UCSD-AML1 (cell line): Measurements from ENCODE around the gene MARCKS.
"Not testable (repeated sequence)": the region's sequence is repeated elsewhere in the genome, so short reads cannot be mapped to it uniquely, and the experiment has no call there.

Source experiments
- DNase-seq: peaks from one replicate; lab custom pipeline; 2025; ENCODE audit not compliant: unreplicated experiment; lab: John Stamatoyannopoulos, UW

MARCKS gene

DNA sequence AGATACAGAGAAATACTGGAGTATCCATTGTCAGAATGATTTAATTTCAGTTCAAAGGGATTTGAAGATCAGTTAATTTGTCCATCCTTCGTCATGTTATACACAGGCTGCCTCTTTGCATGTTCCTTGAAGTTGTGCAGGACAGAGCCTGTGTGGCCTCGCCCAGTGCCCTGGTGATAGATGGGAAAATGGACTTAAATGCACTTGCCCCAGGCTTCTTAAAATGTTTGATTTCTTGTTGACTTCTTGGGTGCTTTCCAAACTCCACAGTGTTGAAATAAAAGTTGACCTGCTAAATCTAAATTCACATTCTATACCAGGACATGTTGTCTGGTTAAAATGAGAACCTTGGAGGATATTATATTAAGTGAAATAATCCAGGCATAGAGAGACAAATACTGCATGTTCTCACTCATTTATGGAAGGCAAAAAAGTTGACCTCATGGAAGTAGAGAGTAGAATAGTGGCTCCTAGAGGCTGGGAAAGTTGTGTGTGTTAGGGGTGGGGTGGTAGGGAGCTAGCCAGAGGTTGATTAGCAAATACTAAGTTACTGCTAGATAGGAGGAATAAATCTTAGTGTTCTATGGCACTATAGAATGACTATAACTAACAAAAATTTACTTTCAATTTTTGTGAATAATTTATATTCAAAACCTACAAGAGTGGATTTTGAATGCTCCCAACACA, 25.3 kb downstream of the MARCKS start:
- no peak for DNase-seq

DNA sequence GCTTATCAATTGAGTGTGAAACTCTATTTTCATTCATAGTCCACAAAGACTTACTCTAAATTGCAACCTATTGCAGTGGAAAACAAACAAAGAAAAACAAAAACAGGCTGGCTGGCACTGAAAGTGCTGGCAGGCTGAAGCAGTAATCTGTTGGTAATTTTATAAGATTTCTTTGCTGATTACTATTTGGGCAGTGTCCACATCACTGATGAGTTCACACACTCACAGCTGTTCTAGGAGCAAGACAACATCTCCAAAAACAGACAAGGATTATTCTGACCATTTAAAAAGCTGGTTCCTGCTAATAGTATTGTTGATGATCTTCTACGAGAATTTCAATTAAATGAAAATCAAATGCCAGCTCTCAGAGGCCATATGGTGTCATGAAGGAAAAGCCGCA, 26.9 kb downstream of the MARCKS start:
- no peak for DNase-seq

DNA sequence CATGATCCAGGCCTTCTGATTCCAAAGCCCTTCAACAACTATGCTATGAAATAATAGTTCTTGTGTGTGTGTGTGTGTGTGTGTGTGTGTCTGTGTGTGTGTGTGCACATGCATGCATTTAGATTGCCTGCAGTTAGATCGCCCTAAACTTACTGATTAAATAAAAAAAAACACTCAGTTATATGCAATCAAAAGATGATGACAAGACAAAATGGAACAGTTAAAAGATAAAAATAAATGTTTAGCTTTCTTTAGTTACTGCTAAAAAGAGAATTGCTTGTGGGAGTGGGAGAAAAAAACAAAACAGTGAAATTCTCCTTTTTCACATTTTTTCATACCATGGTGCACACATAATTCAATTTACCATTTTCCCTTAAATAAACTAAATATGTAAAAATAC, 29.4 kb downstream of the MARCKS start:
- no peak for DNase-seq

DNA sequence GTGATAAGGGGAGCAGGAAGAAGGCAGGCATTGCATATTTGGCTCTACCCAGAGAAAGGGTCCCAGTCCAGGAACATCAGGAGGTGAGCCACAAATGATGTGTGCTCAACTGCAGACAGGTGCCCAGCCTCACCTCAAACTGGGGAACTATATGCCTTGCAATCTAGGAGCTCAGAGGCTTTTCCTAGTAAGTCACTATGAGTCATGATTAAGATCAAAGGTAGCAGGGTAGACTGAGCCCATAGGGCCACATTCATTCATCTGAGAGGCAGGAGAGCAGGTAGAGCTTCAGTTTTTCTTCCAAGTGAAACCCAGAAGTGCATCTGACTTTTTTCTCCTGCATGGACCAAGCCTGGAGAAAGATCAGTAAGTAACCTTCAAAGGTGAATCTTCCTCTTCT, 31.3 kb downstream of the MARCKS start:
- DNase-seq = no peak

DNA sequence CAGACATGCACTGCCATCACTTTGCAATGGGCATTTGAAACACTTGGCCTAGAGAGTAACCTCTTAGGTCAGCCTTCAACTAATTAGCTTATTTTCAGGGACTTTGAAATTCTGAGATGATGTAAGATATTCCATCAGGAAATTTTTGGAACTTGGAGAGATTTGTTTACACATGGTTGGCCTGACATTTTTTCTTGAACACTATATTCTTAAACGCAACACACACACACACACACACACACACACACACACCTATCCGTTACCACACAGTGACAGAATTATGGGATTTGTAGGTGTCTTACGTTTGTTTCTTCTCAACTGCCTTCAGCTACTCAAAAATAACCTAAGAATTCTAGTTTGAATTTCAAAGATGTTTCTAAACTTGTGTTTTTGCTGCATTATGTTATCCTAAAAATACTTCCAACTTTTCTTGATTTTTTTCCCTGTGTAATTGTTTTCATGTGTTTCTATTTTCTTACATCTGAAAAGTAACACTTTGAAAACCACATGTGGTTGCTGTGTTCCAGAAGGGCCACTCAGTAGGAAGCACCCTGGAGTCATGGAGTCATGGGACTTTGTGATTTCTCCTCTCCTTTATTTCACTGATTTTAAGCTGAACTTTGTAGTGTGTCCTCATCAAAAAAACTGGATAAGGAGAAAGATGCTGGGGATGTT, 31.9 kb downstream of the MARCKS start:
- no peak for DNase-seq

DNA sequence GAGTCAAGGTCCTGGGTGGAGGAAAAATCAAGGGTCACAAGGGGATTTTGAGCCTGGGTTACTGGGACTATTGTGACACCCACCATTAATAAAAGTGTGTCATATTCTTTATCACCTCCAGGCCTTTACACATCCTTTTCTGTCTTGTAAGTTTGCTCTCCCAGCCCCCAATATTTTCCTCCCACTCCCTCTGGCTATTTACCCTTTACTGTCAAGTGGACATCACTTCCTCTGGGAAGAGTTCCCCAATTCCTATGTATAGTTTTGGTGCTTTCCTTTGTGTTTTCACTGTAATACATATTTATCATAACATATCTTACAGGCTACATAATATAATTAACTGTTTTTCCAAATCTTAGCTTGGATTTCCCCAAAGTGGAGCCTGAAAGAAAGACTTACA, 36.3 kb downstream of the MARCKS start:
- DNase-seq = no peak

DNA sequence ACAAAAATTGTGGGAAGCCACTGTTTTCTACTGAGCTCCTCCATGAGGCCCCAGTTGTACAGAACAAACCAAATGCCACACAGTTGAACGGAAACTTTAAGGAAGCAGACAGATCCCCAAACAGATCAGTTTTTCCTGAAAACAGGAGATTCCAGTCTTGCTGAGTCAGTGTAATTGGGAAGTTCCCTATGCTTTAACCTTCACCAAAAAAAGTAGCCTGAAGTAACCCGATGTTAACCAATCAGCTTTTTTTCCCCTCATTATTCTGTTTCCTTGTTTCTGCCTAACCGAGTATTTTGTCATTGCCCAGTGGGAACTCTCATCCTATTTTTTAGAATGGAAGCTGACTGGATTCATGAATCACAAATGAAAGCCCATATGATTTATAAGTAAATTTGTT, 36.7 kb downstream of the MARCKS start:
- no peak for DNase-seq

DNA sequence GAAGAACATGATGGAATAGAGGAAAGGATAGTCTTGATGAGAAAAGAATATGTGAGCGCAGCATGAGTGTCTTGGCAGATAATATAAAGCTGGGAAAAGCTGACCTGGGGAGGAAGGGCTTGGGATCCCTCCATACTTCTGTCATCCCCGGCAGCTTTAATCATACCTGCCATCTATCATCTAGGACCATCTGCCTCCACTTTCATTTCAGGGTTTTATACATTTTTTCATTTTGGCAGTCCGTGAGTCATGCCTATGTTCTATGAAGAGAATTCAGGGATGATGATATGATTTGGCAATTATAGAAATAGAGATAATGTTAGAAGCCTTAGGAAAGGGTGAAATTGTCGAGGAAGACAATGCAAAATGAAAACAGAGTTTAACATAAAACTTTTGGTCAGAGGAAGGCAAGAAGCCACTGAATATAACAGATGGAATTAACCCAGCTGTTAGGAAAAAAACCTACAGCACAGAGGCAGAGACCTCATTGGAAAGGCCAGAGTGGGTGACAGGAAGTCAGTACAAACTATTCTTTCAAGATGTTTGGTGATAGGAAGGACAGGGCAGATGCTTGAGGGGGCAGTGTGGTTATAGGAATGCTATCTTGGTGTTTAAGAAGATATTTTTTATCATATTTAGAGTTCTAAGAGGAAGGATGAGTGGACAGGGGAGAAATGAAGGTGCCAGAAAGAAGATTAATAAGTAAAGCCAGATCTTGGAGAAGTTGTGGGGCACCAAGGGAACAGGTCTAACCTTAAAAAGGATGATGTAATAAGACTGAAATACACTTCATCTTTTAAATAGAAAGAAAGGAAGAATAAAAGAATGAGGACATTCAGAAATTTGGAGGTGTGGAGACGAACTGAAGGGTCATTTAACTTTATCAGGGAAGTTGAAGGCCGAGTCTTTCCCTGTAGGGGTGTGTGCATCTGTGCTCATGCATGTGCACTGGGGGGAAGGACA, 37.8 kb downstream of the MARCKS start:
- no peak for DNase-seq

DNA sequence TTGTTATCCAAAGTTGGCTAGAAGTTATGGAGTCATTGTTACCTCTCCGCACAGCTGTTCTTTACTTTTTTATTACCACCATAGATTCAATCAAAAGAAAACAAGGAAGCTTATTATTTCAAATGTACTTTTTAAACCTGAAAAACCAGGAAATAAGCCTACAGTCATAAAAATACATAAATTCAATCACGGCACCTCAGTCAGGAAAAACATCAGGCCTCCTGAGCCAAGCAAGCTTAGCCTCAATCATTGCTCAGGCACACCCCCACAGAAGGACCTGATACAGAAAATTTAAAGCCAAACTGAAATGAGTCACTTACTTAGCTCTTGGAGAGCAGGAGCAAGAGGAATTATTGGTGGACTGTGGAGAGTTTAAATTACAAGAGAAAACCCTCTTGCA, 44.3 kb downstream of the MARCKS start:
- DNase-seq = no peak

DNA sequence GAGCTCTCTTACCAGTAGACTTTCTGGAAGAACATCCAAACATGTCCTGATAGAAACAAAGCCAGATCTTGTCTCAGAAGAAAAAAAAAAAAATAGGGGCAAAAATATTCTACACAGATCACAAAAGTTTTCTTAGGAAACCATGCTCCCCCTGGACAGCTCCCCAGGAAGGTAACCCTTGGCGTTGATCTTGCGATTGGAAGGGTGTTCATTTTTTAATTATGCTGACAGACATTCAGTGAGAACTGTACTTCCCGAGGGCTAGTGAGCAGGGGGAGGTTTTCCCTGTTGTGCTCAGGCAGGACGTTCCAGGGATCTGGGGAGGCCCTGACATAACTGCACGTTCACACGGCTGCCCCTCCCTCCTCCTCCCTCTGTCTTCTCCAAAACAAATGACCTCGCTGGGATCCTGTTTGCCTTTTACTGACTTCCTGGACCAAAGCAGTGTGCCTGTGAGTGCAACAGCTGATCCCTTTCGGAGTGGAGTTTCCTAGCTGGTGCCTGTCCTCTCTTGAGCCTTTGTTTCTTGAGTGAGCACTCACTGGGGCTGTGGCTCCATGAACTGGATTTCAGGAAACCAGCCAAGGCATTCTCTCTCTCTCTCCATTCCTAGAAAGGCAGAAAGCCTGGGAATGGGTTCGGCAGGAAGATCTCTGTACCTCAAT, 46.7 kb downstream of the MARCKS start:
- no peak for DNase-seq

DNA sequence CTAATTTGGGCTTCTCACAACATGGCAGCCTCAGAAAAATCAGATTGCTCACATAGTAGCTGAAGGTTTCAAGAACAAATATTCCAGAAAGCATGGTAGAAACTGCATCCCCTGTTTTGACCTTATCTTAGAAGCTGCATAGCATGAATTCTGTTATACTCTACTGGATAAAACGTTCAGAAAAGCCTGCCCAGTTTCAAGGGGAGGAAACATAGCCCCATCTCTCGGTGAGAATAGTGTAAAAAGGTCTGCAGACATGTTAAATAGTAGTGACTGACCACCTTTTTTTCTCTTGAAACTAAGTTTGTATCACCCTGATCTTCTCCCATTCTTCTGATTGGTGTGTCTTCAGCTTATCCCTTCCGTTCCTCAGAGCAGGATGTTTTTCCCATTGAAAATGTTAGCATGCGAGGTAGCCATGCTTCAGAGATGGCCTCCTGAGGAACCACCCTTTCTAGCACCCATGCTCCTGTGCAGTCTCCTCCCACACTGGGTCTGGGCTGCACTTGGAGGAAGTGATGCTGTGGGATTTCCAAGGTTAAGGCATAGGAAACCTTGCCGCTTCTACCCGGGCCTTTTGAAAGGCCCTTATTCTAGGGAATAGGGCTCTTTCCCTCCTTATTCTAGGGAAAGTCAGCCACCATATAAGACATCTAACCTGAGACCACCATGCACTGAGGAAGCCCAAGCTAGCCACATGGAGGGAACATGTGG, 50.1 kb downstream of the MARCKS start:
- DNase-seq = no peak

DNA sequence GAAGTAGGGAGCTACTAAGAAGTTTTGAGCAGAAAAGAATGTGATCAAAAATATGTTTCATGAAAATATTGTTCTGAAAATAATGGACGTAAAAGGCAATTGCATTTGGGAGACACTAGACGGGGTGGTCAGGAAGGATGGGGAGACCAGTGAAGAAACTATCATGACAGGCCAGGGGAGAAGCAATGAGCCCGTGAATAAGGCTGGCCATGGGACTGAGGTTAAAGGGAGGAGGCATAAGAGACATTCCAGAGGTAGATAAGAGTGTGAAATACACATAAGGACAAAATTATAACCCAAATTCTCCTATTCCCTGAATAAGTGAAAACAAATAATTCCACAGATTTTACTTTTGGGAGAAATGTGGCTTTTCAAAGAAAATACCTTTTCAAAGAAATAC, 51.7 kb downstream of the MARCKS start:
- DNase-seq = no peak

DNA sequence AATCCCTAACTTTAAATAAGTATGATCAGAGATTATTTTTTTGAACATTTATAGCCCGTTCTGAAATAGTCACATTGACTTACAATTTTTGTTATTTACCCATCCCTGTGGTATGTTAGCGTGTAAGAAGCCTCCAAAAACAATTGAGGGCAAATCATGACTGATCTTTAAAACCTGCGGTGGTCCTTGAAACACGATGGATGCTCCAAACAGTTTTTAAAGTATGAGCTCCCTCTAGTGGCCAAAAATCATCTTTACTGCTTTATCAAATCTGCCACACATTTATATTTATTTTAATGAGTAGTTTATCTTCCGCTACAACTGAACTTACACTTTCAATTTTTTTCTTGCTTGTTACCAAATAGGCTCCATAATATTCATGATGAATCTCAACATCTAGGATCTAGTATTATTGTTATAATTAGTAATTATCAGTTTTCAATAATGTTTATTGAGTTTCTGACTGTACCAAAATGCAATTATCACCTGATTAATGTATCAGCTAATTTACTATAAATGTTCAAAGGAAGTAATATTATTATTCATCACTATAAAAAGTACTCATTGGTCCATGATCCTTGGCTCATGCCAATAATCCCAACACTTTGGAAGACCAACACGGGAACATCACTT, 52.2 kb downstream of the MARCKS start:
- no peak for DNase-seq

DNA sequence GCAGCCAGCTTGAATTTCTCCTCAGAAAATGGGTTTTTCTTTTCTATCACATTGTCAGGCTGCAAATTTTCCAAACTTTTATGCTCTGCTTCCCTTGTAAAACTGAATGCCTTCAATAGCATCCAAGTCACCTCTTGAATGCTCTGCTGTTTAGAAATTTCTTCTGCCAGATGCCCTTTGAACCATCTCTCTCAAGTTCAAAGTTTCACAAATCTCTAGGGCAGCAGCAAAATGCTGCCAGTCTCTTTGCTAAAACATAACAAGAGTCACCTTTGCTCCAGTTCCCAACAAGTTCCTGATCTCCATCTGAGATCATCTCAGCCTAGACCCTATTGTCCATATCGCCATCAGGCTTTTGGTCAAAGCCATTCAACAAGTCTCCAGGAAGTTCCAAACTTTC, 53.1 kb downstream of the MARCKS start:
- DNase-seq = not testable (repeated sequence)
